ENCODE measurements around the gene IKBKG.
"Not testable (repeated sequence)": the region's sequence is repeated elsewhere in the genome, so short reads cannot be mapped to it uniquely, and the experiment has no call there.

IKBKG gene

GRCh38 chrX:154526901-154527675, 20.3 kb upstream of the IKBKG start:
- DNase-seq: peak; percentile 19

- no peak for DNase-seq
Observed at GRCh38 chrX:154529206-154529612, 18.2 kb upstream of the IKBKG start.

DNA sequence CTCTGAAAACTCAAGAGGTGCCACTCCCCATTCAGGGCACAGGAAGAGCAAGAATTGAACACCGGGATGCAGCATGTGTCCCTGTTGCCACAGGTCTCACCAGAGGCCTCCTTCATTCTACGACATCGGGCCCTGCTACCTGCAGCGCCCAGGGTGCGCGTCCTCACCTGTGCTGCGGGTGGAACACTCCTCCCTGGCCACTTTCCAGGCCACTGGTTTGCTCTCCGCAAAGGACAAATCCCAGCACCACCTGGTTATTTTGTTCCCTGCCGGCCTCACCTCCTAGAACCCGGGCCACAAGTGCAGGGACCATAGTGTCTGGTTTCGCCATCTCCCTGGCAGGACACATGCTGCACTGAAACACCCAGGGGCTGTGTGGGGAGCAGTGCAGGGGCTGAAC, 17.1 kb upstream of the IKBKG start:
- no peak for DNase-seq

DNA sequence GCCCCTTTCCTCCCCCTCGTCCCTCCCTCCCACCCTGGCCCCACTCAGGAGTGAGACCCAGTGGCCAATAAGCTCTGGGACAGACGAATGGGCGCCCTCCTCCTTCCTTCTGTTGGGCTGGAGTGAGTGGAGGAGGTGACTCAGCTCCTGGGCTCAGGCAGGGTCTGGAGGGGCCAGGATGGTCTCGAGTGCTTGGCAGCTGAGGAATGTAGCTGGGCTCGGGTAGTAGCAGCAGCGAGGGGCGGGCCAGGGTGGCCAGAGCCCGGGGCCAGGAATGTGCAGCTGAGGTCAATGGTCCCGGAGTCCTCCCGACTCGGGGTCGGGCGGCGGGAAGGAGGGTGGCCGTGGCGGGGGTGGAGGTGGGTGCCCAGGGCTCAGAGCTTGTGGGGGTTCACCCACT, 15.8 kb upstream of the IKBKG start:
- no peak for DNase-seq

DNA sequence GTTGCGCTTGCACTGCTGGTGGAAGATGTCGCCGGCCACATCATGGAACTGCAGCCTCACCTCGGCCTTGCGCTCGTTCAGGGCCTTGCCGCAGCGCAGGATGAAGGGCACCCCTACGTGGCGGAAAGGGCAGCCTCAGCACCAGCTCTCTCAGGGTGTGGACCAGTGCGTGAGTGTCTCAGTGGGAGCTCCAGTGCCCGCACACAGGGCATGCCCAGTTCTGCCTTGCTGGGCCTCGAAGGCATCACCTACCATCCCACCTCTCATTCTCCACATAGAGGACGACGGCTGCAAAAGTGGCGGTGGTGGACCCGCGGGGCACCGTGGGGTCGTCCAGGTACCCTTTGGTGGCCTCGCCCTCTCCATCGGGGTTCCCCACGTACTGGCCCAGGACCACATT, 14.7 kb upstream of the IKBKG start:
- no peak for DNase-seq

- DNase-seq: peak; percentile 33
Observed at GRCh38 chrX:154534526-154535322, 12.7 kb upstream of the IKBKG start.

- no peak for DNase-seq
Observed at GRCh38 chrX:154535892-154536291, 11.5 kb upstream of the IKBKG start.

GRCh38 chrX:154539077-154539476, 8.3 kb upstream of the IKBKG start:
- no peak for DNase-seq

- DNase-seq: not testable (repeated sequence)
Observed at GRCh38 chrX:154540365-154540764, 7.1 kb upstream of the IKBKG start.

- no peak for DNase-seq
Observed at GRCh38 chrX:154540897-154541535, 6.4 kb upstream of the IKBKG start.

GRCh38 chrX:154541589-154541895, 5.9 kb upstream of the IKBKG start:
- DNase-seq: no peak

DNA sequence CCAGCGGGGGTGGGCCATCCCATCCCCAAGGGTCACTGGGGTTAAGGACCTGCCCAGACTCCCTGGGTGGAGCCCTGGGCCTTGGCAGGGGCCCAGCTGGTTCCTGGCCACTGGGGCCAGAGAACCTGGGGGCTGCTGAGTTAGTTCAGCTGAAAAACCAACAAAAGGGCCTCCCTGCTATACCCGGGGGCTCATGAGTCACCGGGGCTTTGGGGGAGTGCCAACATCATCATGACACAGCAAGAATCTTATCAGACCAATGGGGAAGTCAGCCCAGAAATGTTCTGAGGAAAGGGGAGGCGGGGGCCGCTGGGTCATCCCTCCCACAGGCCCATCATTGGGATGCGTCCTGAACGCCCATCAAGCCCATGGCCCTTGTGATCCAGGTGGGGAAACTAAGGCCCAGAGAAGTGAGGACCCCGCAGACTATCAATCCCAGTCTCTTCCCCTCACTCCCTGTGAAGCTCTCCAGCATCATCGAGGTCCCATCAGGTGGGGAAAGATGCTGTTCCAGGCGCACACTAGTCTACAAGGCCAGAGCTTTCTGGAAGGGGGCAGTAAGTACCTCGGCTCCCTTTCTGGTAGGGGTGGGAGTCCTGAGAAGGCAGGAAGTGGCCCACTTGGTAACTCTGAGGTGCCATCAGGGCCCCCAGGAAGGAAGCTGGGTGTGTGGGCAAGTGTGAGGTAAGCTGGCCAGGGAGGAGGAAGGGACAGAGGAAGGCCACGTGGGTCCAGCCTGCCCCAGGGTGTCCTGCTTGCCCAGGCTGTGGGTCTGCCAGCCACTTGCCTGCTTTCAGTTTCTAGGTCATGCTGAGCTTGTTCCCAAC, 5.3 kb upstream of the IKBKG start:
- peak; percentile 62 for DNase-seq

DNA sequence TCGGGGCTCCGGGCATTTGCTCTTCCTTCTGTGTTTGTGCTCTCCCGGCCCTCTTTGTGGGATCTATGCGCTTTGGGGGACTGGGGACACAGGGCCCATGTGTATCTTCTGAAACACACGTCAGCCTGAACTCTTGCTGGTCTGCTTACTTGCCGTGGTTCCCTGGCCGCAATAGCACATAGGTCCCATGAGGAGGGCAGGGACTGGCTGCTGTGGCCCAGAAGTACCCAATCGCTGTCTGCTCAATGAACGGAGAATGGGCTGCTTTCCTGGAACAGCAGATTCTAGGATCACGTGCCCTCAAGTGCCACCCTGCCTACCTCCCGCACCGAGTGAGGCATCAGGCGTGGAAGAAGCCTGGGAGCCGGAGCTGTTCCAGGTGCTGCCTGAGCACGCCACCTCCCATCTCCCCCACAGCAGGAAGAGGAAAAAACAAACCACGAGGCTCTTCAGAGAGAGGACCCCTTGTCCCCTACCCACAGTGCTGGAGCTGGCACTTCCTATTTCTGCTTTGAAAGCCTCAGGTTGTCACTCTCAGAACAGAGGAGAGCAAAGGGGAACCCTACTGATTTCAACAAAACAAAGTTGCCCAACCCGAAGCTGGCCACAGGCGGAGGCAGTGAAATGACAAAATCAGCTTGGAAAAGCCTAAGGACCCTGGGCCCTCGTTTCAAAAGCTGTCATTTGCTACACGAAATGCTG, 4.5 kb upstream of the IKBKG start:
- DNase-seq: no peak

- no peak for DNase-seq
Observed at GRCh38 chrX:154545673-154546274, 1.6 kb upstream of the IKBKG start.

- DNase-seq: no peak
Observed at GRCh38 chrX:154546354-154547244, 821 bp upstream of the IKBKG start, which contains the start of gene G6PD. Gene G6PD, minus strand, starts transcription at chrX:154546846. Its CDS starts 691 bp downstream, at chrX:154546155.

DNA sequence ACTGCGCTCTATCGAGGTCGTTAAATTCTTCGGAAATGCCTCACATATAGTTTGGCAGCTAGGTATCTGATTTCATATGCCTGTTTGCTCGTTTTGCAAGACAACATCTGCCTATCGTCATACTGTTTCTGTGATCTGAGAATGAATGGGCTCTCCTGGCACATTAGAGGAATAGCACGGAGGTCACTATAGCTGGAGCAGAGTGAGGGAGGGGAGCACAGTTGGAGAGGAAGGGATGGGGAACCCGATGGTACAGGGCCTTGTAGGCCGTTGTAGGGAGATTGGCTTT, 552 bp downstream of the IKBKG start:
- DNase-seq: no peak

DNA sequence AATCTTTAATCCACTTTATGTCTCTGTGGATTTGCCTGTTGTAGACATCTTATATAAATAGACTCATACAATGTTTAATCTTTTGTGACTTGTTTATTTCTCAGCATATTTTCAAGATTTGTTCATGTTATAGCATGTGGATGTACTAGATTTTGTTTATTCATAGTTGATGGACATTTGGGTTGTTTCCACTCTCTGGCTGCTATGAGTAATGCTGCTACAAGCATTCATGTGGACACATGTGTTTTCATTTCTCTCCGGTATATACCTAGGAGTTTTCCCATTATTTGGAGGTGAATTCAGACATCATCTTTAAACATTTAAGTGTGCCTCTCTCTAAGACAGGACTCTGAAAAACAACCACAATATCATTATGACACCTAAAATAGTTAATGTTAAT, 2.3 kb downstream of the IKBKG start:
- DNase-seq: no peak

DNA sequence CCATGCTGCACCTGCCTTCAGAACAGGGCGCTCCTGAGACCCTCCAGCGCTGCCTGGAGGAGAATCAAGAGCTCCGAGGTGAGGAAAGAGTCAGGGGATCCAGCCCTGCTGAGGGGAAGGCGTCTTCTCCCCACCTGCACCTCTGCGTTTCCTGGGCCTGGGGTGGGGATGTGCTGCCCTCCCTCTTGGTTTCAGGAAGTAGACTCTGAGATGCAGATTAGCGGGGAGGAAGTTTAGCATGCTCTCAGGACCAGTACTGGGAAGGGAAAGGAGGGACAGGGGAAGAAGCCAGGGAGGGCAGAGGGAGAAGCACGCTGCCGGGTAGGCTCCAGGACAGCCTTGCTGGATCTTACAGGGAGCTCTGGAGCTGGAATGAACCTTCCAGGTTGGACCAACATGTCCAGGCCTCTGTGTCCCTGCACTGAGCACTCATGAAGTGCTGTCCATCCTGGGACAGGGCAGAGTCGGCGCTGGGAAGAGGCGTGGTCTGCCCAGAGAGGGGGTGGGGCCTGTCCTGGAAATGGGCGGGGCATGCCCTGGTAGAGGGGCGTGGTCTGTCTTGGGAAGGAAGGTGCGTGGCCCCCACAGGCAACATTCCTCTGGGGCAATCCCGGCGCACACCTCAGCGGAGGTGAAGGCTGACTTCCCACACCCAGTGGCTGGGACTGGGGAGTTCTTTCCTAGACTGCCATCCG, 4.8 kb downstream of the IKBKG start:
- DNase-seq: not testable (repeated sequence)

DNA sequence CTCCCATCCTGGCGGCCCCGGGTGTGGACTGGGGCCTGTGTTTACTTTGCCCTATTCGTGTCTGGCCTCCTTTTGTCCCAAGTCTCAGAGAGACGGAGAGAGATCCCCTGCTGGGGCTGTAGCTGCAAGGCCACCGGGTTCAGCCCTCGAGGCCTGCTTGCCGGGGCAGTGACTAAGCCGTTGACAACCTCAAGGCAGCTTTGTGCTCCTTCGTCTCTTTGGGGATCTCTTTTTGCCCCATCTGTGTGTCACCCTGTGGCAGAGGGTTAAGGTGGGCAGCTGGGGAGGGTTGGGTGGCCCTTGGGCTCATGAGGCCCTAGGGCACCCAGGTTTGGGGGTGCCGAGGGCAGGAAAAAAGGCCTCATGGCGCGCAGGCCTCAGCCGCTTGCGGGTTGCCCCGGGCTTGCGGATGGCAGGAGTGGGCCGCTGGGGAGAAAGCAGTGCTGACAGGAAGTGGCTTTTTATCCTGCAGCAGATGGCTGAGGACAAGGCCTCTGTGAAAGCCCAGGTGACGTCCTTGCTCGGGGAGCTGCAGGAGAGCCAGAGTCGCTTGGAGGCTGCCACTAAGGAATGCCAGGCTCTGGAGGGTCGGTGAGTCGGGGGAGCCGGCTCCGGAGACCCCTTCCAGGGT, 10.8 kb downstream of the IKBKG start:
- not testable (repeated sequence) for DNase-seq

- not testable (repeated sequence) for DNase-seq
Observed at GRCh38 chrX:154558896-154559295, 11.5 kb downstream of the IKBKG start.
